Measurements from ENCODE around the gene IL1RL2.

The IL1RL2 gene

DNA sequence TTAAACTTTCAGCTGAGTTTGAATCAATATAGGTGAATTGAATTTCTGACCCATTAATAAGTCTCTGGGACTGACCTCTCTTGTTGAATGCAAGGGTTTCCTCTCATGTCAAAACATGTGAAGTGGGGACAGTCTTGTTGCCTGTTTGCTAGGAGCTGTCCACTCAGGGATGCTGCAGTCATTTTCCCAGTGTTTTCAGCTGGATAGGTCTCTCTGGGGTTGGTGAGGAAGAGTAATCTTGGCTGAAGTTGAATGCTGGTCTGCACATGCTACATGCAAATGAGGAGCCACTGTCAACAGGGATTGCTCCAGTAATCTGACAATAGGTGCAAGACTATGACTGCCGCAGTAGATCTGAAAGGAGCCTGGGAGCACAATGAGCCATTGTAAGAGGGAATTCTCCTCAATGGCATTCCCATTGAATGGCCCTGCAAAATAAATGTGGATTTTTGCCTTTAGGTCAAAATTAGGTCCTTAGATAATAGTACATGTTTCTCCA, 90.4 kb downstream of the IL1RL2 start:
- Histone ChIP-seq H3K27ac (ENCODE audit: low read depth in 2 of 2, low read length in 2 of 2) (no peak overlapping the region), H3K36me3 (ENCODE audit: control insufficient read depth in 2 of 2, insufficient read depth in 2 of 2, low read length in 2 of 2) (no peaks in the 10 kb centered on the region), H3K9me3 (ENCODE audit: control insufficient read depth in 2 of 2, low read length in 2 of 2) (no peaks in the 10 kb centered on the region), H3K27me3 (ENCODE audit: control insufficient read depth in 2 of 2, insufficient read depth in 2 of 2, low read length in 2 of 2) (peaks cover 0 to 5% of the 10 kb centered on the region in 2 donors), H3K4me3 (ENCODE audit: low read length in 2 of 2) (no peak overlapping the region), H3K9ac (ENCODE audit: low read depth in 1 of 2, low read length in 2 of 2) (no peak overlapping the region), H3K4me1 (ENCODE audit: control insufficient read depth in 2 of 2, insufficient read depth in 2 of 2, low read length in 2 of 2) (no peaks in the 10 kb centered on the region)

DNA sequence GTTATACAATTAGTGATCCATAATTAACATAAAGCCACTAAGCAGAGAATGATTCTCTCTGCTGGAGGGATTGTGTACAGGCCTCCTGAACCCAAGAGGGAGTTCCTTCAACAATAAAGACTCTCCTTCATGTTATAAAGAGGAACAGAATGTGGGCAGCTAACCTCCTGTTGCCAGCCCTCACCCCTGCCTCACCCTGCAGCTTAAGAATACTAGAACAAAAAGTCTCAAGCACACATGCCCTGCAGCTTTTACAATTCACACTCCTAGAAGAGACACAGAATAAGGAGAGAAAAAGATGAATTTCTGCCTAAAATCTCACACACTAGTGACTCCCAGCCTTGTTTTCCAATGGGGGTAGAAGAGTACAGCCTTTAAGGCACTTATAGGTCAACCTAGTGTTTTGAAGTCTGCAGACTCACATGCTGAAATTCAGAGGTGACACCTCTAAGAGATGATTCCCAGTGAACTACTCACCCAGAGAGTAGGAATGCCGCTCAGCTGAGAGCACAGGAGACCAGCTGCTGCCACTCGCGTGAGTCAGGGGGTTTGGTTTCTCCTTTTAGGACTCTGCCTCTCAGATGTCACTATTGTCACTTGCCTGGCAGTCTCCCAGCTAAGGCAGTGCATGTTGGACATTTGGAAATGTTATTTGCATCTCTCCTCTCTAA, 92.0 kb downstream of the IL1RL2 start:
- Histone ChIP-seq H3K27ac (ENCODE audit: low read depth in 2 of 2, low read length in 2 of 2) (no peak overlapping the region), H3K4me1 (ENCODE audit: control insufficient read depth in 2 of 2, insufficient read depth in 2 of 2, low read length in 2 of 2) (no peaks in the 10 kb centered on the region), H3K27me3 (ENCODE audit: control insufficient read depth in 2 of 2, insufficient read depth in 2 of 2, low read length in 2 of 2) (peaks cover 0 to 5% of the 10 kb centered on the region in 2 donors)

DNA sequence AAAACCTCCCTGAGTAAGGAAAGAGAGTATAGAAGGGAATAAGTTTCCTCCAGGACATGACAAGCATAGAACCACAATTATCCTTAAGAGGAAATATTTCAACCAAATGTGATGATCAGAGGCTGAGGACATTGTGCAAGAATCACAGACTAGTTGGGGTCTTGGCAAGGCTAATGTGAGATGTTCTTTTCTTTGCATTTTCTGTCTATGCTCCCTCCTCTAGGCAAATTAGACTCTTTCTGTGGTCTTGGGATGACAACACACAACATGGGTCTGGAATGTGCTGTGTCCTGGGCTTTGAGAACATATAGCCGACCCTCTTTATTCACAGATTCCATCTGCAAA, 92.5 kb downstream of the IL1RL2 start:
- Histone ChIP-seq H3K9me3 (ENCODE audit: control insufficient read depth in 2 of 2, low read length in 2 of 2) (no peaks in the 10 kb centered on the region), H3K4me3 (ENCODE audit: low read length in 2 of 2) (no peak overlapping the region), H3K4me1 (ENCODE audit: control insufficient read depth in 2 of 2, insufficient read depth in 2 of 2, low read length in 2 of 2) (no peaks in the 10 kb centered on the region)

More for the DNA sequence above, 92.0 kb downstream of the IL1RL2 start:
- Histone ChIP-seq H3K4me3 (ENCODE audit: low read length in 2 of 2) (no peak overlapping the region), H3K9ac (ENCODE audit: low read depth in 1 of 2, low read length in 2 of 2) (no peak overlapping the region), H3K36me3 (ENCODE audit: control insufficient read depth in 2 of 2, insufficient read depth in 2 of 2, low read length in 2 of 2) (no peaks in the 10 kb centered on the region), H3K9me3 (ENCODE audit: control insufficient read depth in 2 of 2, low read length in 2 of 2) (no peaks in the 10 kb centered on the region)

DNA sequence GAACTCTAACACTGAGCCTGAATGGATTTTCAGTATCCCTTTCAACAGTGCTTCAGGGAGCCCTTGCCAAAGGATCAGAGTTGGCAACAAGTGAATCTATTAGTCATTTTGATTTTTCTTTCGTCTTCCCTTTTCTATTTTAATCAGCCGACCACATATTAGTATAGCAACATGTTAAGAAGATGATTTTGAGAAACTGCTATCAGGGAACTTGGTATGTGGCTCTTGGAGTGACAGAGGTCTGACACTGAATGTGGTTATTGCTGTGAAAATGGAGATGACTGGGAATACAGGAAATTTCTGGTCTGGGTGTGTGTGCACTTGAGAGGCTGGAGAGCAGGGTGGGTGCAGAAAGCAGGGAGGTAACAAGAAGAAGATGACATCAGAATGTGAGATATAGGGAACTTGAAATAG, 95.9 kb downstream of the IL1RL2 start:
- Histone ChIP-seq H3K27ac (ENCODE audit: low read depth in 2 of 2, low read length in 2 of 2) (no peak overlapping the region), H3K4me3 (ENCODE audit: low read length in 2 of 2) (no peak overlapping the region), H3K27me3 (ENCODE audit: control insufficient read depth in 2 of 2, insufficient read depth in 2 of 2, low read length in 2 of 2) (peaks cover 0 to 3% of the 10 kb centered on the region in 2 donors), H3K36me3 (ENCODE audit: control insufficient read depth in 2 of 2, insufficient read depth in 2 of 2, low read length in 2 of 2) (no peaks in the 10 kb centered on the region), H3K9me3 (ENCODE audit: control insufficient read depth in 2 of 2, low read length in 2 of 2) (no peaks in the 10 kb centered on the region), H3K4me1 (ENCODE audit: control insufficient read depth in 2 of 2, insufficient read depth in 2 of 2, low read length in 2 of 2) (no peaks in the 10 kb centered on the region), H3K9ac (ENCODE audit: low read depth in 1 of 2, low read length in 2 of 2) (no peak overlapping the region)

More for the DNA sequence above, 92.5 kb downstream of the IL1RL2 start:
- Histone ChIP-seq H3K36me3 (ENCODE audit: control insufficient read depth in 2 of 2, insufficient read depth in 2 of 2, low read length in 2 of 2) (no peaks in the 10 kb centered on the region), H3K9ac (ENCODE audit: low read depth in 1 of 2, low read length in 2 of 2) (no peak overlapping the region), H3K27ac (ENCODE audit: low read depth in 2 of 2, low read length in 2 of 2) (no peak overlapping the region), H3K27me3 (ENCODE audit: control insufficient read depth in 2 of 2, insufficient read depth in 2 of 2, low read length in 2 of 2) (peaks cover 0 to 5% of the 10 kb centered on the region in 2 donors)

DNA sequence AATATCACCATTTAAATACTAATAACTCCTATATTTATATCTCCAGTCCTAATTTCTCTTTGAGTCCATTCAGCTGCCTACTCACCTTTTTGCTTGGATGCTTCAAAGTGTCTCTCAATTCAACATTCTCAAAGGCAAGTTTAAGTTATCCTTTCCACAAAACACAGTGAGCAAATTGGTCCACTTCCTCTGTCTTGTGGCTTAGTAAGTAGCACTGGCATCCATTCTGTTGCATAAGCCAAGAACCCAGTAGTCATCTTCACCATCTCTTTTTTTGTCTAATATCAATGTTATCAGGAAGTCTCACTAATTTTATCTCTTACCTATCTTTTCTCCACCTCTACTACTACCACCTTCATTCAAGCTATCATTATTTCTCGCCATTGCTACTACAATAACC, 97.2 kb downstream of the IL1RL2 start:
- H3K27ac ChIP-seq (ENCODE audit: low read depth in 2 of 2, low read length in 2 of 2): no peak overlapping the region
- H3K4me3 ChIP-seq (ENCODE audit: low read length in 2 of 2): no peak overlapping the region
- H3K27me3 ChIP-seq (ENCODE audit: control insufficient read depth in 2 of 2, insufficient read depth in 2 of 2, low read length in 2 of 2): peaks cover 0 to 2% of the 10 kb centered on the region in 2 donors
- no peaks in the 10 kb centered on the region for H3K36me3 ChIP-seq (ENCODE audit: control insufficient read depth in 2 of 2, insufficient read depth in 2 of 2, low read length in 2 of 2)
- H3K9ac ChIP-seq (ENCODE audit: low read depth in 1 of 2, low read length in 2 of 2): no peak overlapping the region
- H3K4me1 ChIP-seq (ENCODE audit: control insufficient read depth in 2 of 2, insufficient read depth in 2 of 2, low read length in 2 of 2): no peaks in the 10 kb centered on the region
- H3K9me3 ChIP-seq (ENCODE audit: control insufficient read depth in 2 of 2, low read length in 2 of 2): no peaks in the 10 kb centered on the region

DNA sequence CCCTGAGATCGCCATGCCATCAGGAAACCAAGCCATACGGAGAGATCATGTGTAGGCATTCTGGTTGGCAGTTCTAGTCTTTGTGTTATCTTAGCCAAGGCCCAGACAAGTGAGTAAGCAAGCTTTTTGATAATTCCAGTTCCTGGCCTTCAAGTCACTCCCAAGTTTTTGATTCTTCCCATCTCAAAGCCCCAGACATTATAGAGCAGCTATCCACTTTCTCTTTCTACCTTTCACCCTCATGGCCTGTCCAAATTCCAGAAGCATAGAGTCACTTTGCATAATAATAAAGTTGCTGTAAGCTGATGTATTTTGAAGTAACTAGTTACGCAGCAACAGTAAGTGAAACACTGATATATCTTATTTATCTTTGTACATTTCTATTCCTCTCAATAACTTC, 97.8 kb downstream of the IL1RL2 start:
- Histone ChIP-seq H3K36me3 (ENCODE audit: control insufficient read depth in 2 of 2, insufficient read depth in 2 of 2, low read length in 2 of 2) (no peaks in the 10 kb centered on the region), H3K9ac (ENCODE audit: low read depth in 1 of 2, low read length in 2 of 2) (no peak overlapping the region), H3K4me3 (ENCODE audit: low read length in 2 of 2) (no peak overlapping the region), H3K27me3 (ENCODE audit: control insufficient read depth in 2 of 2, insufficient read depth in 2 of 2, low read length in 2 of 2) (no peaks in the 10 kb centered on the region), H3K27ac (ENCODE audit: low read depth in 2 of 2, low read length in 2 of 2) (no peak overlapping the region), H3K9me3 (ENCODE audit: control insufficient read depth in 2 of 2, low read length in 2 of 2) (no peaks in the 10 kb centered on the region), H3K4me1 (ENCODE audit: control insufficient read depth in 2 of 2, insufficient read depth in 2 of 2, low read length in 2 of 2) (no peaks in the 10 kb centered on the region)

DNA sequence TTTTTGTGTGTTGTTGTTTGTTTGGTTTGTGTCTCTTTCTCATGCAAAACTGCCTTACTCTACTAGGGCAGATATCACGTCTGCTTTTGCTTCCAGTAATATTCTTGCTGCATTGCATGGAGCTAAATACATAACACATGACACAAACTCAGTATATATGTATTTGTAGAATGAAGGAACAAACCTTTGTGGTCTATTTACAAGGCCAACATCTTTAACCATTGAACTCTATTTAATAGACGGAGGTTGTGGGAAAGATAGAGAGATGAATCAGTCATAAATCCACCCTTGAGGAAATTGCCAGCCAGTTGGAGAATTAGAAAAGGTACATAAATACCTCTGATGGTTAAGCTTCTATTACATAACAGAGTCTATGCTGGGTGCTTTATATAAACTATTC, 98.5 kb downstream of the IL1RL2 start:
- Histone ChIP-seq H3K9me3 (ENCODE audit: control insufficient read depth in 2 of 2, low read length in 2 of 2) (no peaks in the 10 kb centered on the region), H3K9ac (ENCODE audit: low read depth in 1 of 2, low read length in 2 of 2) (no peak overlapping the region), H3K4me1 (ENCODE audit: control insufficient read depth in 2 of 2, insufficient read depth in 2 of 2, low read length in 2 of 2) (no peaks in the 10 kb centered on the region), H3K36me3 (ENCODE audit: control insufficient read depth in 2 of 2, insufficient read depth in 2 of 2, low read length in 2 of 2) (no peaks in the 10 kb centered on the region), H3K27me3 (ENCODE audit: control insufficient read depth in 2 of 2, insufficient read depth in 2 of 2, low read length in 2 of 2) (no peaks in the 10 kb centered on the region), H3K4me3 (ENCODE audit: low read length in 2 of 2) (no peak overlapping the region), H3K27ac (ENCODE audit: low read depth in 2 of 2, low read length in 2 of 2) (no peak overlapping the region)

DNA sequence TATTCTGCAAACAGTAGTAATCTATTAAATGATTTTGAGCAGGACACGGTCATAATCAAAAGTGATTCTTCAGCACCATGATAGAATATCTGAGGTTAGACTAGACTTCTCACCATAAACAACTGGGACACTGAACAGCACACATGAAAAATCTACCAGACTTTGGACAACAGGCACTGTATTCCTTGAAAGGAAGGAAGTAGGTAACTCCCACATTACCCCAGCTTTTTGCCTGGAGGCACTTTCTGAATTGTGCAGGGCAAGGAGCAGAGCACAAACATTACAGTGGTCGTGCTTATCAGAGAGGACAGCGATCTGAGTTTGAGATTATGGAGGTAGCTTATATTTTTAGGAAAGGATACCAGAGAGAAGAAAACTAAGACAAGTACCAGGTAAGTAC, 99.2 kb downstream of the IL1RL2 start:
- H3K27ac ChIP-seq (ENCODE audit: low read depth in 2 of 2, low read length in 2 of 2): no peak overlapping the region
- no peaks in the 10 kb centered on the region for H3K4me1 ChIP-seq (ENCODE audit: control insufficient read depth in 2 of 2, insufficient read depth in 2 of 2, low read length in 2 of 2)
- no peaks in the 10 kb centered on the region for H3K27me3 ChIP-seq (ENCODE audit: control insufficient read depth in 2 of 2, insufficient read depth in 2 of 2, low read length in 2 of 2)

DNA sequence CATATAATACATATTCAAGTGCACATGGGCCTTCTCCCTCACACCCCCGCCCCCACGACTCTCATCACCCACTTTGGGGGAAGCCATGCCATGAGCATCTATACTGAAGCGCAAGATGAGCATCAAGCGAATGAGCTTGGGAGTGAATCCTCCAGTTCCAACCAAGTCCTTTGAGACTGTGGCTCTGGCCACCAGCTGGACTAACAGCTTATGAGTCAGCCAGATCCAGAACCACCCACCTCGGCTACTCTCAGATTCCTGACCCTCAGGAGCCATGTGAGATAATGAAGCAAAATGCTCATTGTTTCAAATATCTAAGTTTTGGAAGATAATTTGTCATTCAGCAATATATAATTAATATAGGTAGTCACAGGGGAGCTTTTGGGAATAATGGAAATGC, 102.3 kb downstream of the IL1RL2 start:
- H3K9ac ChIP-seq (ENCODE audit: low read depth in 1 of 2, low read length in 2 of 2): no peak overlapping the region
- H3K36me3 ChIP-seq (ENCODE audit: control insufficient read depth in 2 of 2, insufficient read depth in 2 of 2, low read length in 2 of 2): no peaks in the 10 kb centered on the region
- H3K9me3 ChIP-seq (ENCODE audit: control insufficient read depth in 2 of 2, low read length in 2 of 2): no peaks in the 10 kb centered on the region
- no peak overlapping the region for H3K27ac ChIP-seq (ENCODE audit: low read depth in 2 of 2, low read length in 2 of 2)
- H3K4me3 ChIP-seq (ENCODE audit: low read length in 2 of 2): no peak overlapping the region
- H3K4me1 ChIP-seq (ENCODE audit: control insufficient read depth in 2 of 2, insufficient read depth in 2 of 2, low read length in 2 of 2): no peaks in the 10 kb centered on the region
- H3K27me3 ChIP-seq (ENCODE audit: control insufficient read depth in 2 of 2, insufficient read depth in 2 of 2, low read length in 2 of 2): peaks cover 2 to 3% of the 10 kb centered on the region in 2 donors

More for the DNA sequence above, 99.2 kb downstream of the IL1RL2 start:
- no peaks in the 10 kb centered on the region for H3K9me3 ChIP-seq (ENCODE audit: control insufficient read depth in 2 of 2, low read length in 2 of 2)
- no peak overlapping the region for H3K9ac ChIP-seq (ENCODE audit: low read depth in 1 of 2, low read length in 2 of 2)
- no peak overlapping the region for H3K4me3 ChIP-seq (ENCODE audit: low read length in 2 of 2)
- no peaks in the 10 kb centered on the region for H3K36me3 ChIP-seq (ENCODE audit: control insufficient read depth in 2 of 2, insufficient read depth in 2 of 2, low read length in 2 of 2)
